Astrocyte (in vitro differentiated cells and primary cell): ENCODE measurements around the gene LRG1. TPM values are rescaled to one million over a fixed set of nuclear protein-coding genes. Genes with fewer than 3 reads are reported as not detected.

Experiments
- DNase-seq: peaks from one replicate; pipeline ENCODE4 v3.0.0-alpha.2; 2010; ENCODE audit warnings: low read depth
- FAIRE-seq: peaks from 2 replicates; lab custom pipeline; 2011; peaks lifted over from hg19 to GRCh38; lab: Jason Lieb, UNC
- H2AFZ ChIP-seq: 2 replicates; pipeline ENCODE4 v1.6.0; 2012; ENCODE audit warnings: low read depth, low read length, inconsistent platforms
- H3K27ac ChIP-seq: 2 replicates; pipeline ENCODE4 v1.5.1; 2011; ENCODE audit warnings: low read depth, low read length, inconsistent platforms
- H3K27me3 ChIP-seq: 2 replicates; pipeline ENCODE4 v1.6.0; 2011; ENCODE audit warnings: low read length, inconsistent platforms; ENCODE audit not compliant: insufficient read depth
- H3K36me3 ChIP-seq: 2 replicates; pipeline ENCODE4 v1.5.1; 2011; ENCODE audit warnings: low read length, inconsistent platforms; ENCODE audit not compliant: insufficient read depth
- H3K4me1 ChIP-seq: 2 replicates; pipeline ENCODE4 v1.5.1; 2011; ENCODE audit warnings: low read length, inconsistent platforms; ENCODE audit not compliant: insufficient read depth
- H3K4me2 ChIP-seq: 2 replicates; pipeline ENCODE4 v1.6.0; 2012; ENCODE audit warnings: low read length, inconsistent platforms
- H3K4me3 ChIP-seq: 2 replicates; pipeline ENCODE4 v1.5.1; 2011; ENCODE audit warnings: low read depth, mild to moderate bottlenecking, low read length, inconsistent platforms; ENCODE audit not compliant: insufficient read depth
- H3K79me2 ChIP-seq: 2 replicates; pipeline ENCODE4 v1.6.0; 2012; ENCODE audit warnings: mild to moderate bottlenecking, low read length, inconsistent platforms; ENCODE audit not compliant: insufficient read depth
- H3K9ac ChIP-seq: 2 replicates; pipeline ENCODE4 v1.6.0; 2012; ENCODE audit warnings: mild to moderate bottlenecking, low read length, inconsistent platforms
- H3K9me3 ChIP-seq: 2 replicates; pipeline ENCODE4 v1.5.1; 2012; ENCODE audit warnings: low read depth, mild to moderate bottlenecking, low read length, inconsistent platforms; ENCODE audit not compliant: insufficient read depth
- H4K20me1 ChIP-seq: 2 replicates; pipeline ENCODE4 v1.6.0; 2012; ENCODE audit warnings: low read length, inconsistent platforms; ENCODE audit not compliant: insufficient read depth
- H3K27ac Mint-ChIP-seq: one replicate; pipeline ENCODE4 v1.8.0; 2021; ENCODE audit warnings: mild to moderate bottlenecking, mixed read lengths; ENCODE audit not compliant: unreplicated experiment
- H3K27me3 Mint-ChIP-seq: one replicate; pipeline ENCODE4 v1.8.0; 2021; ENCODE audit warnings: low read depth, mixed read lengths; ENCODE audit not compliant: unreplicated experiment
- H3K36me3 Mint-ChIP-seq: one replicate; pipeline ENCODE4 v1.8.0; 2021; ENCODE audit warnings: low read depth, mixed read lengths; ENCODE audit not compliant: unreplicated experiment
- H3K4me1 Mint-ChIP-seq: one replicate; pipeline ENCODE4 v1.8.0; 2021; ENCODE audit warnings: low read depth, mixed read lengths; ENCODE audit not compliant: unreplicated experiment
- H3K4me3 Mint-ChIP-seq: one replicate; pipeline ENCODE4 v1.8.0; 2021; ENCODE audit warnings: mild to moderate bottlenecking, moderate library complexity, mixed read lengths; ENCODE audit not compliant: unreplicated experiment
- H3K9me3 Mint-ChIP-seq: one replicate; pipeline ENCODE4 v1.8.0; 2021; ENCODE audit warnings: mild to moderate bottlenecking, mixed read lengths; ENCODE audit not compliant: unreplicated experiment
- EZH2 ChIP-seq: IDR thresholded peaks from 2 replicates; pipeline ENCODE4 v1.6.1; 2012; ENCODE audit warnings: mild to moderate bottlenecking, low read length, inconsistent platforms; ENCODE audit not compliant: insufficient read depth
- total RNA-seq: library from RNA; stranded (reverse); gene quantifications from 2 replicates; pipeline ENCODE4 v1.2.1, GENCODE V29; 2021
- TF ChIP-seq, protein P1 (sequence below): IDR thresholded peaks from 2 replicates; pipeline ENCODE4 v1.5.1; 2011; ENCODE audit warnings: low read depth, mild to moderate bottlenecking, inconsistent platforms, low read length, moderate library complexity; ENCODE audit not compliant: insufficient read depth

LRG1 gene
- total RNA-seq, 1 donor from 2014 or later = 0.14 TPM

DNA sequence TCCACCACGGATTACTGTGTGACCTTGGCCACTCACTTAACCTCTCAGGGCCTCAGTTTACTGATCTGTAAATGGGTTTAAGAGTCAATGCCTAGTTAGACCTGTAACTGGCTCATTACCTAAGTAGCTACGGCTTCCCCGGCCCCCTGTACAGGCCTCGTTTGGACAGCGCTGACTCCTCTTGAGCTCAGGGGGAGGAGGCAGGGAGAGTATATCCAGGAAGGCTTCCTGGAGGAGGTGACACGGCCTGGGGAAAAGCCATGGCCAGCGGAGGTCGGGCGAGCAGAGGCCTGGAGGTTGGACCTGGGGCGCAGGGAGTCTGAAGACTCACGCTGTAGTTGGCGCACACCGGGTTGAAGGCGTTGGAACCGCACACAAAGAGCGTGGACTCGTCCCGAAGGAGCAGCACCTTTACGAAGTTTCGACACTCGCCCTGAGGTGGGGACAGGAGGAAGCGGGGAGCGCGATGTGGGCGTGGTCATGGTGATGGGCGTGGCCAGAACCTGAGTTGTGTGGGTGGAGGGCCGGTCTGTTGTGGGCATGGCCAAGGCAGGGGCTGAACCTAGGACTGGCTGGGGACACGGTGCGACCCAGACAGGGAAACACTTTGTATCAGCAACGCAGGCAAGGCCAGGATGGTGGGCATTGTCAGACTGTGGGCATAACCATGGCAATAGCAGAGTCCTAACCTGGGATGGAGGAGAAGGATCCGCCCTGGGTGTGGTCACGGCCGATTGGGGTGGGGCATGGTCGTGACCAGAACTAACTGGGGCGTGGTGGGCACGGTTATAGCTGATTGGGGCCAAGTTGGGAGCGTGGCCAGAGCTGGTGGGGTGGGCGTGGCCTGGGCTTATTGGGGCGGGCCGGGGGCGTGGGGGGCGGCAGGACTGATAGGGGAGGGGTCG is 16.1 kb upstream of the LRG1 start:
- Histone ChIP-seq H3K79me2 (no peaks in the 10 kb centered on the region), H4K20me1 (no peaks in the 10 kb centered on the region), H3K9me3 (no peaks in the 10 kb centered on the region), H3K4me3 (no peak overlapping the region), H3K27ac (no peak overlapping the region), H3K4me2 (no peak overlapping the region), H2AFZ (no peak overlapping the region), H3K4me1 (peaks cover 2% of the 10 kb centered on the region), H3K27me3 (no peaks in the 10 kb centered on the region), H3K9ac (no peak overlapping the region), H3K36me3 (no peaks in the 10 kb centered on the region)
- H3K27me3 Mint-ChIP-seq = no peaks in the 10 kb centered on the region
- H3K9me3 Mint-ChIP-seq = peaks cover 5% of the 10 kb centered on the region
- FAIRE-seq (no peak), DNase-seq (no peak)
- peaks cover 19% of the 10 kb centered on the region for H3K36me3 Mint-ChIP-seq
- no peak overlapping the region for H3K4me3 Mint-ChIP-seq
- H3K4me1 Mint-ChIP-seq = no peaks in the 10 kb centered on the region
- TF ChIP-seq EZH2 = no peak
- TF ChIP-seq, protein P1, sequence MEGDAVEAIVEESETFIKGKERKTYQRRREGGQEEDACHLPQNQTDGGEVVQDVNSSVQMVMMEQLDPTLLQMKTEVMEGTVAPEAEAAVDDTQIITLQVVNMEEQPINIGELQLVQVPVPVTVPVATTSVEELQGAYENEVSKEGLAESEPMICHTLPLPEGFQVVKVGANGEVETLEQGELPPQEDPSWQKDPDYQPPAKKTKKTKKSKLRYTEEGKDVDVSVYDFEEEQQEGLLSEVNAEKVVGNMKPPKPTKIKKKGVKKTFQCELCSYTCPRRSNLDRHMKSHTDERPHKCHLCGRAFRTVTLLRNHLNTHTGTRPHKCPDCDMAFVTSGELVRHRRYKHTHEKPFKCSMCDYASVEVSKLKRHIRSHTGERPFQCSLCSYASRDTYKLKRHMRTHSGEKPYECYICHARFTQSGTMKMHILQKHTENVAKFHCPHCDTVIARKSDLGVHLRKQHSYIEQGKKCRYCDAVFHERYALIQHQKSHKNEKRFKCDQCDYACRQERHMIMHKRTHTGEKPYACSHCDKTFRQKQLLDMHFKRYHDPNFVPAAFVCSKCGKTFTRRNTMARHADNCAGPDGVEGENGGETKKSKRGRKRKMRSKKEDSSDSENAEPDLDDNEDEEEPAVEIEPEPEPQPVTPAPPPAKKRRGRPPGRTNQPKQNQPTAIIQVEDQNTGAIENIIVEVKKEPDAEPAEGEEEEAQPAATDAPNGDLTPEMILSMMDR = no peak
- peak overlapping the region; percentile 58 for H3K27ac Mint-ChIP-seq

DNA sequence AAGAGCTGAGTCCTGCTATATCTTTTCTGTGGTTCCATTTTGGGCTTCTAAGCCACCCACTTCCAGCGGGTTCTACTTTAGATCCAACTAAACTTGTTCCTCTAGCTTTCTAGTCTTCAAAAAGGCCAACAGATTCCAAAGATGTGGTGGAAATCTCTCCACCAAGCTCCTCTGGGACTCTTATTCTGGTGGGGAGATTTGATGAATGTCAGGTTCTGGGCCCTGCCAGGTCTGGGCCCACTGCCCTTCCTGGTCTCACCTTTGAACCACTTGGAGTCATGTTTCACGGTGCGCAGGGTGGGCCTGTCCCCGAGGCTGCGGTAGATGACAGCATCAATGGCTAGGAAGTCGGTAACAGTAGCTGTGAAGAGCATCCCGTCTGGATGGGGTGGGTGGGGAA is 14.9 kb upstream of the LRG1 start:
- Mint-ChIP-seq H3K27me3 (no peaks in the 10 kb centered on the region), H3K36me3 (peaks cover 19% of the 10 kb centered on the region), H3K9me3 (peaks cover 5% of the 10 kb centered on the region), H3K27ac (no peak overlapping the region), H3K4me3 (no peak overlapping the region), H3K4me1 (no peaks in the 10 kb centered on the region)
- no peaks in the 10 kb centered on the region for H3K36me3 ChIP-seq
- no peaks in the 10 kb centered on the region for H4K20me1 ChIP-seq
- H3K4me3 ChIP-seq = no peak overlapping the region
- H3K27me3 ChIP-seq = no peaks in the 10 kb centered on the region
- no peak overlapping the region for H2AFZ ChIP-seq
- TF ChIP-seq EZH2 = no peak
- TF ChIP-seq, protein P1 = no peak
- H3K79me2 ChIP-seq = no peaks in the 10 kb centered on the region
- DNase-seq (no peak), FAIRE-seq (no peak)
- peaks cover 1% of the 10 kb centered on the region for H3K4me1 ChIP-seq
- no peaks in the 10 kb centered on the region for H3K9me3 ChIP-seq
- no peak overlapping the region for H3K27ac ChIP-seq
- H3K9ac ChIP-seq = no peak overlapping the region
- H3K4me2 ChIP-seq = no peak overlapping the region

DNA sequence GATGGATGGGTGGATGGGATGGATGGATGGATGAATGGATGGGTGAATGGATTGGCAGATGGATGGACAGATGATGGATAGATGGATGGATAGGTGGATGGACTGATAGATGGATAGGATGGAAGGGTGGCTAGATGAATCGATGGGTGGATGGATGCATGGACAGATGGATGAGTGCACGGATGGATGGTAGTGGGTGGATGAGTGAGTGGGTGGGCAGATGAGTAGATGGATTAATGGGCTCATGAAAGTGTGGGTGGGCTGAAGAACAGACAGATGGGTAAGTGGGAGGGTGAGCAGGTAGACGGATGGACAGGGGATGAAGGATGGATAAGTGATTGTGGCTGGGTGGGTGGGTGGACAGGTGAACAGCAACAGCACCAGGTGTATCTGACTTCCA is 13.9 kb upstream of the LRG1 start:
- Histone ChIP-seq H3K27me3 (no peaks in the 10 kb centered on the region), H3K79me2 (no peaks in the 10 kb centered on the region), H3K4me1 (no peaks in the 10 kb centered on the region), H3K4me2 (no peak overlapping the region), H3K9me3 (no peaks in the 10 kb centered on the region), H3K9ac (no peak overlapping the region), H2AFZ (no peak overlapping the region), H4K20me1 (no peaks in the 10 kb centered on the region), H3K4me3 (no peak overlapping the region), H3K27ac (no peak overlapping the region), H3K36me3 (no peaks in the 10 kb centered on the region)
- Mint-ChIP-seq H3K9me3 (peaks cover 5% of the 10 kb centered on the region), H3K4me1 (no peaks in the 10 kb centered on the region), H3K36me3 (peaks cover 22% of the 10 kb centered on the region), H3K27ac (no peak overlapping the region), H3K4me3 (no peak overlapping the region), H3K27me3 (no peaks in the 10 kb centered on the region)
- DNase-seq (no peak), FAIRE-seq (no peak)
- TF ChIP-seq, protein P1 = no peak
- TF ChIP-seq EZH2 = no peak
